ENCODE measurements around the gene TMC6. TPM values are rescaled to one million over a fixed set of nuclear protein-coding genes. Genes with fewer than 3 reads are reported as not detected.

TMC6 gene
- total and polyA plus RNA-seq, 2 of the 13 experiments (the other 11 are each of a cell fraction or from before 2014, with no cell fraction given): 48.4 to 99.1 TPM

DNA sequence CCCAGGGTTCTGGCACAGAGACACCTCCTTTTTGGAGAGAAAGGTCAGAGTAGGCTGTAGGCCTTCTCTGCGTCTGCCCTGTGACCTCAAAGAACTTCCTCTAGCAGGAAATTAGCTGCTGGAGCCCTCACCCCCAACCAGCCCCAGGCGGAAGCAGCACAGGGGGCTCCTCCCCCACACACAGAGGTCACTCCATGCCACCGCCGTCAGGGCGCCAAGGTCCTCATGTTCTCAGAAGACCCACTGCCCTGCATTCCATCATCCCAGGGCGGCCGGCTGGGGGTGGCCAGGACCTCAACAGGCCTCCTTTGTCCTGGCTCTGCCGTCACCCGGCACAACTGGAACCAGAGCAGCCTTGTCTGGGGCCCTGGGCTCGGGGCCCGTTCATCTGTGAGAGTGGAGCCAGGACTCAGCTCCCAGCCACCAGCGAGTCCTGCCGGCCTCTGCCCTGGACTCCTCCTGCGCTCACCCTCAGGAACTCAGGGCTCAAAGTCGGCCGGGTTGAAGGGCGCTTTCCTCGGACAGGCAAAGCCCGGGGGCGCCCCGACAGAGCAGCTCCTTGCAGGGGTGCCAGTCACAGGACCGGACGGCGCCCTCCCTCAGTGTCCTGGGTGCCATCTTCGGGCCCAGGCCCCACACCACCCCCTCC lies 1.2 kb downstream of the TMC6 start (continued):
- TF ChIP-seq GFI1 (CRISPR knock-in tag; IDR thresholded peaks at IDR 0.05; ENCODE audit: borderline replicate concordance) (peak; percentile 73; the same call in 1 of the 2 replicates), ZNF263 (CRISPR knock-in tag; IDR thresholded peaks at IDR 0.05) (peak; percentile 55; the same call in 1 of the 2 replicates), HDAC1 (CRISPR knock-in tag; IDR thresholded peaks at IDR 0.05) (no peak; the same call in 1 of the 2 replicates), ZKSCAN1 (IDR thresholded peaks at IDR 0.05; ENCODE audit: low read length) (no peak), ZNF883 (CRISPR knock-in tag; IDR thresholded peaks at IDR 0.05; ENCODE audit: not compliant biosample characterization) (peak; percentile 25), NAIF1 (CRISPR knock-in tag; IDR thresholded peaks at IDR 0.05; ENCODE audit: borderline replicate concordance) (no peak), ZIK1 (CRISPR knock-in tag; IDR thresholded peaks at IDR 0.05; ENCODE audit: borderline replicate concordance, low read depth) (no peak), SRF (IDR thresholded peaks at IDR 0.05; ENCODE audit: low read depth, low read length) (no peak), KMT2B (CRISPR knock-in tag; IDR thresholded peaks at IDR 0.05) (no peak; the same call in 1 of the 2 replicates), PAWR (CRISPR knock-in tag; IDR thresholded peaks at IDR 0.05; ENCODE audit: borderline replicate concordance) (no peak), ZSCAN22 (CRISPR knock-in tag; IDR thresholded peaks at IDR 0.05) (no peak; the same call in 1 of the 2 replicates)
- TF ChIP-seq, protein P1, sequence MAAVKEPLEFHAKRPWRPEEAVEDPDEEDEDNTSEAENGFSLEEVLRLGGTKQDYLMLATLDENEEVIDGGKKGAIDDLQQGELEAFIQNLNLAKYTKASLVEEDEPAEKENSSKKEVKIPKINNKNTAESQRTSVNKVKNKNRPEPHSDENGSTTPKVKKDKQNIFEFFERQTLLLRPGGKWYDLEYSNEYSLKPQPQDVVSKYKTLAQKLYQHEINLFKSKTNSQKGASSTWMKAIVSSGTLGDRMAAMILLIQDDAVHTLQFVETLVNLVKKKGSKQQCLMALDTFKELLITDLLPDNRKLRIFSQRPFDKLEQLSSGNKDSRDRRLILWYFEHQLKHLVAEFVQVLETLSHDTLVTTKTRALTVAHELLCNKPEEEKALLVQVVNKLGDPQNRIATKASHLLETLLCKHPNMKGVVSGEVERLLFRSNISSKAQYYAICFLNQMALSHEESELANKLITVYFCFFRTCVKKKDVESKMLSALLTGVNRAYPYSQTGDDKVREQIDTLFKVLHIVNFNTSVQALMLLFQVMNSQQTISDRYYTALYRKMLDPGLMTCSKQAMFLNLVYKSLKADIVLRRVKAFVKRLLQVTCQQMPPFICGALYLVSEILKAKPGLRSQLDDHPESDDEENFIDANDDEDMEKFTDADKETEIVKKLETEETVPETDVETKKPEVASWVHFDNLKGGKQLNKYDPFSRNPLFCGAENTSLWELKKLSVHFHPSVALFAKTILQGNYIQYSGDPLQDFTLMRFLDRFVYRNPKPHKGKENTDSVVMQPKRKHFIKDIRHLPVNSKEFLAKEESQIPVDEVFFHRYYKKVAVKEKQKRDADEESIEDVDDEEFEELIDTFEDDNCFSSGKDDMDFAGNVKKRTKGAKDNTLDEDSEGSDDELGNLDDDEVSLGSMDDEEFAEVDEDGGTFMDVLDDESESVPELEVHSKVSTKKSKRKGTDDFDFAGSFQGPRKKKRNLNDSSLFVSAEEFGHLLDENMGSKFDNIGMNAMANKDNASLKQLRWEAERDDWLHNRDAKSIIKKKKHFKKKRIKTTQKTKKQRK (IDR thresholded peaks at IDR 0.05; ENCODE audit: low read length): no peak
- TF ChIP-seq, protein P2, sequence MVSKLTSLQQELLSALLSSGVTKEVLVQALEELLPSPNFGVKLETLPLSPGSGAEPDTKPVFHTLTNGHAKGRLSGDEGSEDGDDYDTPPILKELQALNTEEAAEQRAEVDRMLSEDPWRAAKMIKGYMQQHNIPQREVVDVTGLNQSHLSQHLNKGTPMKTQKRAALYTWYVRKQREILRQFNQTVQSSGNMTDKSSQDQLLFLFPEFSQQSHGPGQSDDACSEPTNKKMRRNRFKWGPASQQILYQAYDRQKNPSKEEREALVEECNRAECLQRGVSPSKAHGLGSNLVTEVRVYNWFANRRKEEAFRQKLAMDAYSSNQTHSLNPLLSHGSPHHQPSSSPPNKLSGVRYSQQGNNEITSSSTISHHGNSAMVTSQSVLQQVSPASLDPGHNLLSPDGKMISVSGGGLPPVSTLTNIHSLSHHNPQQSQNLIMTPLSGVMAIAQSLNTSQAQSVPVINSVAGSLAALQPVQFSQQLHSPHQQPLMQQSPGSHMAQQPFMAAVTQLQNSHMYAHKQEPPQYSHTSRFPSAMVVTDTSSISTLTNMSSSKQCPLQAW (CRISPR knock-in tag; IDR thresholded peaks at IDR 0.05): peak; percentile 73
- TF ChIP-seq, protein P3, sequence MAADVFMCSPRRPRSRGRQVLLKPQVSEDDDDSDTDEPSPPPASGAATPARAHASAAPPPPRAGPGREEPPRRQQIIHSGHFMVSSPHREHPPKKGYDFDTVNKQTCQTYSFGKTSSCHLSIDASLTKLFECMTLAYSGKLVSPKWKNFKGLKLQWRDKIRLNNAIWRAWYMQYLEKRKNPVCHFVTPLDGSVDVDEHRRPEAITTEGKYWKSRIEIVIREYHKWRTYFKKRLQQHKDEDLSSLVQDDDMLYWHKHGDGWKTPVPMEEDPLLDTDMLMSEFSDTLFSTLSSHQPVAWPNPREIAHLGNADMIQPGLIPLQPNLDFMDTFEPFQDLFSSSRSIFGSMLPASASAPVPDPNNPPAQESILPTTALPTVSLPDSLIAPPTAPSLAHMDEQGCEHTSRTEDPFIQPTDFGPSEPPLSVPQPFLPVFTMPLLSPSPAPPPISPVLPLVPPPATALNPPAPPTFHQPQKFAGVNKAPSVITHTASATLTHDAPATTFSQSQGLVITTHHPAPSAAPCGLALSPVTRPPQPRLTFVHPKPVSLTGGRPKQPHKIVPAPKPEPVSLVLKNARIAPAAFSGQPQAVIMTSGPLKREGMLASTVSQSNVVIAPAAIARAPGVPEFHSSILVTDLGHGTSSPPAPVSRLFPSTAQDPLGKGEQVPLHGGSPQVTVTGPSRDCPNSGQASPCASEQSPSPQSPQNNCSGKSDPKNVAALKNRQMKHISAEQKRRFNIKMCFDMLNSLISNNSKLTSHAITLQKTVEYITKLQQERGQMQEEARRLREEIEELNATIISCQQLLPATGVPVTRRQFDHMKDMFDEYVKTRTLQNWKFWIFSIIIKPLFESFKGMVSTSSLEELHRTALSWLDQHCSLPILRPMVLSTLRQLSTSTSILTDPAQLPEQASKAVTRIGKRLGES (CRISPR knock-in tag; IDR thresholded peaks at IDR 0.05; ENCODE audit: borderline replicate concordance): no peak
- TF ChIP-seq, protein P4, sequence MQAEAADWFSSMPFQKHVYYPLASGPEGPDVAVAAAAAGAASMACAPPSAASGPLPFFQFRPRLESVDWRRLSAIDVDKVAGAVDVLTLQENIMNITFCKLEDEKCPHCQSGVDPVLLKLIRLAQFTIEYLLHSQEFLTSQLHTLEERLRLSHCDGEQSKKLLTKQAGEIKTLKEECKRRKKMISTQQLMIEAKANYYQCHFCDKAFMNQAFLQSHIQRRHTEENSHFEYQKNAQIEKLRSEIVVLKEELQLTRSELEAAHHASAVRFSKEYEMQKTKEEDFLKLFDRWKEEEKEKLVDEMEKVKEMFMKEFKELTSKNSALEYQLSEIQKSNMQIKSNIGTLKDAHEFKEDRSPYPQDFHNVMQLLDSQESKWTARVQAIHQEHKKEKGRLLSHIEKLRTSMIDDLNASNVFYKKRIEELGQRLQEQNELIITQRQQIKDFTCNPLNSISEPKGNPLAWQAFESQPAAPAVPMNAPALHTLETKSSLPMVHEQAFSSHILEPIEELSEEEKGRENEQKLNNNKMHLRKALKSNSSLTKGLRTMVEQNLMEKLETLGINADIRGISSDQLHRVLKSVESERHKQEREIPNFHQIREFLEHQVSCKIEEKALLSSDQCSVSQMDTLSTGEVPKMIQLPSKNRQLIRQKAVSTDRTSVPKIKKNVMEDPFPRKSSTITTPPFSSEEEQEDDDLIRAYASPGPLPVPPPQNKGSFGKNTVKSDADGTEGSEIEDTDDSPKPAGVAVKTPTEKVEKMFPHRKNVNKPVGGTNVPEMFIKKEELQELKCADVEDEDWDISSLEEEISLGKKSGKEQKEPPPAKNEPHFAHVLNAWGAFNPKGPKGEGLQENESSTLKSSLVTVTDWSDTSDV (CRISPR knock-in tag; IDR thresholded peaks at IDR 0.05): 0 out of 2 replicates have a peak, but pooled peaks have one; percentile 49
- TF ChIP-seq, protein P5, sequence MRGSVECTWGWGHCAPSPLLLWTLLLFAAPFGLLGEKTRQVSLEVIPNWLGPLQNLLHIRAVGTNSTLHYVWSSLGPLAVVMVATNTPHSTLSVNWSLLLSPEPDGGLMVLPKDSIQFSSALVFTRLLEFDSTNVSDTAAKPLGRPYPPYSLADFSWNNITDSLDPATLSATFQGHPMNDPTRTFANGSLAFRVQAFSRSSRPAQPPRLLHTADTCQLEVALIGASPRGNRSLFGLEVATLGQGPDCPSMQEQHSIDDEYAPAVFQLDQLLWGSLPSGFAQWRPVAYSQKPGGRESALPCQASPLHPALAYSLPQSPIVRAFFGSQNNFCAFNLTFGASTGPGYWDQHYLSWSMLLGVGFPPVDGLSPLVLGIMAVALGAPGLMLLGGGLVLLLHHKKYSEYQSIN (CRISPR knock-in tag; IDR thresholded peaks at IDR 0.05; ENCODE audit: borderline replicate concordance): no peak

All from HepG2 (cell line).